Measurements from ENCODE around the gene AKAP12. TPM values are rescaled to one million over a fixed set of nuclear protein-coding genes. Genes with fewer than 3 reads are reported as not detected.

AKAP12 gene
- total and polyA plus RNA-seq, 2 donors (not counting 1 experiment from before 2014, with no cell fraction given), result 0.04 to 0.22 TPM

- POLR2A ChIA-PET, result no interaction called here
Measured at GRCh38 chr6:151216804-151217203, 23.0 kb upstream of the AKAP12 start.

GRCh38 chr6:151219192-151219591, 20.6 kb upstream of the AKAP12 start:
- no peak overlapping the region for H3K9ac ChIP-seq (ENCODE audit: low read length)
- H3K4me1 ChIP-seq (ENCODE audit: control insufficient read depth in 2 of 2, insufficient read depth in 2 of 2, low read length in 2 of 2), result no peaks in the 10 kb centered on the region
- ChIA-PET CTCF (no interaction called here), POLR2A (no interaction called here)
- peaks cover 0 to 2% (median 0%) of the 10 kb centered on the region in 3 donors for H3K9me3 ChIP-seq (ENCODE audit: control extremely low read depth in 1 of 3, control insufficient read depth in 2 of 3, insufficient read depth in 1 of 3, low read length in 2 of 3)
- DNase-seq (no peak), ATAC-seq (ENCODE audit: low read depth) (no peak)
- Mint-ChIP-seq H3K27ac (no peak overlapping the region), H3K4me3 (no peak overlapping the region), H3K4me1 (no peaks in the 10 kb centered on the region), H3K27me3 (no peaks in the 10 kb centered on the region), H3K9me3 (ENCODE audit: insufficient read depth) (no peaks in the 10 kb centered on the region)
- no peaks in the 10 kb centered on the region for H4K20me1 ChIP-seq (ENCODE audit: control insufficient read depth, insufficient read depth, low read length, poor library complexity, severe bottlenecking)
- no peaks in the 10 kb centered on the region for H3K27me3 ChIP-seq (replicated peaks in 1 of 4; ENCODE audit: control extremely low read depth in 1 of 4, control insufficient read depth in 3 of 4, insufficient read depth in 4 of 4, low read length in 3 of 4)
- H3K79me2 ChIP-seq (ENCODE audit: control insufficient read depth, insufficient read depth, low read length), result no peaks in the 10 kb centered on the region
- TF ChIP-seq EZH2 (IDR thresholded peaks at IDR 0.05; ENCODE audit: borderline replicate concordance, insufficient read depth, low read depth, low read length, poor library complexity, severe bottlenecking), result no peak
- TF ChIP-seq CTCF (IDR thresholded peaks at IDR 0.05), result no peak
- 83% methylated on average over 1 of the region's 3 CpGs for WGBS (ENCODE audit: insufficient coverage)
- no peak overlapping the region for H2AFZ ChIP-seq (ENCODE audit: insufficient read depth, low read depth, low read length, poor library complexity, severe bottlenecking)
- no peak overlapping the region for H3K4me3 ChIP-seq (ENCODE audit: control extremely low read depth in 1 of 5, extremely low read depth in 1 of 5, insufficient read depth in 1 of 5, low read depth in 2 of 5, low read length in 4 of 5)
- no peak overlapping the region for H3K27ac ChIP-seq (ENCODE audit: low read length in 2 of 2)
- H3K4me2 ChIP-seq (replicated peaks; ENCODE audit: low read depth, low read length, poor library complexity, severe bottlenecking), result no peak overlapping the region
- H3K36me3 ChIP-seq (replicated peaks in 1 of 2; ENCODE audit: control extremely low read depth in 1 of 2, control insufficient read depth in 1 of 2, extremely low read depth in 1 of 2, insufficient read depth in 2 of 2, low read length in 1 of 2), result no peaks in the 10 kb centered on the region
- intact Hi-C loops (cut with micrococcal nuclease), result no loop called here

More at GRCh38 chr6:151216804-151217203, 23.0 kb upstream of the AKAP12 start:
- Mint-ChIP-seq H3K27me3 (no peaks in the 10 kb centered on the region), H3K9me3 (ENCODE audit: insufficient read depth) (no peaks in the 10 kb centered on the region), H3K4me3 (no peak overlapping the region), H3K27ac (no peak overlapping the region), H3K4me1 (no peaks in the 10 kb centered on the region)
- Histone ChIP-seq H3K27me3 (replicated peaks in 1 of 4; ENCODE audit: control extremely low read depth in 1 of 4, control insufficient read depth in 3 of 4, insufficient read depth in 4 of 4, low read length in 3 of 4) (no peaks in the 10 kb centered on the region), H3K9ac (ENCODE audit: low read length) (no peak overlapping the region), H3K27ac (ENCODE audit: low read length in 2 of 2) (no peak overlapping the region), H3K36me3 (replicated peaks in 1 of 2; ENCODE audit: control extremely low read depth in 1 of 2, control insufficient read depth in 1 of 2, extremely low read depth in 1 of 2, insufficient read depth in 2 of 2, low read length in 1 of 2) (no peaks in the 10 kb centered on the region), H3K4me3 (ENCODE audit: control extremely low read depth in 1 of 5, extremely low read depth in 1 of 5, insufficient read depth in 1 of 5, low read depth in 2 of 5, low read length in 4 of 5) (no peak overlapping the region), H3K4me1 (ENCODE audit: control insufficient read depth in 2 of 2, insufficient read depth in 2 of 2, low read length in 2 of 2) (no peaks in the 10 kb centered on the region), H3K4me2 (replicated peaks; ENCODE audit: low read depth, low read length, poor library complexity, severe bottlenecking) (no peak overlapping the region), H3K9me3 (ENCODE audit: control extremely low read depth in 1 of 3, control insufficient read depth in 2 of 3, insufficient read depth in 1 of 3, low read length in 2 of 3) (peaks cover 0 to 13% (median 3%) of the 10 kb centered on the region in 3 donors), H3K79me2 (ENCODE audit: control insufficient read depth, insufficient read depth, low read length) (no peaks in the 10 kb centered on the region), H4K20me1 (ENCODE audit: control insufficient read depth, insufficient read depth, low read length, poor library complexity, severe bottlenecking) (no peaks in the 10 kb centered on the region), H2AFZ (ENCODE audit: insufficient read depth, low read depth, low read length, poor library complexity, severe bottlenecking) (no peak overlapping the region)
- CTCF ChIA-PET, result no interaction called here
- no peak for DNase-seq
- TF ChIP-seq CTCF (IDR thresholded peaks at IDR 0.05) (no peak), EZH2 (IDR thresholded peaks at IDR 0.05; ENCODE audit: borderline replicate concordance, insufficient read depth, low read depth, low read length, poor library complexity, severe bottlenecking) (no peak)
- ATAC-seq (ENCODE audit: low read depth), result no peak
- intact Hi-C loops (cut with micrococcal nuclease), result no loop called here
- 69% methylated on average over 3 of the region's 6 CpGs for WGBS (ENCODE audit: insufficient coverage)

Measured in B cell (primary cell).